ENCODE measurements around the gene MTHFR. TPM values are rescaled to one million over a fixed set of nuclear protein-coding genes. Genes with fewer than 3 reads are reported as not detected.

MTHFR gene
- total and polyA plus RNA-seq, 2 of the 4 experiments (the other 2 are of a cell fraction) = 7.3 to 7.4 TPM

- CTCF ChIA-PET = no interaction called here
- POLR2A ChIA-PET (ENCODE audit: unreplicated experiment) = no interaction called here
These were observed 22.2 kb downstream of the MTHFR start for GRCh38 chr1:11783556-11783955.

More at GRCh38 chr1:11783556-11783955, 22.2 kb downstream of the MTHFR start:
- no peak overlapping the region for H3K4ac ChIP-seq (ENCODE audit: low read depth, low read length)
- H4K20me1 ChIP-seq (ENCODE audit: insufficient read depth, low read length) = no peaks in the 10 kb centered on the region
- H2AFZ ChIP-seq (replicated peaks; ENCODE audit: low read length, poor library complexity) = no peak overlapping the region
- DNase-seq = no peak
- H4K5ac ChIP-seq (ENCODE audit: low read depth, low read length) = no peak overlapping the region
- dilution Hi-C loops (cut with HindIII; ENCODE audit: low sequenced_read_pairs, unreplicated experiment) (no loop called here), in situ Hi-C loops (cut with MboI; ENCODE audit: low sequenced_read_pairs) (no loop called here), intact Hi-C loops (cut with micrococcal nuclease) (no loop called here)
- no TSS peak for BruUV-seq (replicated peaks)
- H3K9ac ChIP-seq (ENCODE audit: low read depth, low read length) = no peak overlapping the region
- no peak for TF ChIP-seq CEBPB (IDR thresholded peaks at IDR 0.05; ENCODE audit: low read depth, low read length)
- no peak for TF ChIP-seq FOS (IDR thresholded peaks at IDR 0.05; ENCODE audit: low read depth, low read length)
- no peak for TF ChIP-seq SMC3 (IDR thresholded peaks at IDR 0.05; ENCODE audit: low read depth, low read length)
- no peak for TF ChIP-seq MAZ (IDR thresholded peaks at IDR 0.05; ENCODE audit: borderline replicate concordance, low read depth, low read length)
- TF ChIP-seq RAD21 (IDR thresholded peaks at IDR 0.05; ENCODE audit: low read length) = no peak
- TF ChIP-seq RCOR1 (IDR thresholded peaks at IDR 0.05; ENCODE audit: insufficient replicate concordance, low read length) = no peak
- no peak for TF ChIP-seq ELK1 (IDR thresholded peaks at IDR 0.05; ENCODE audit: borderline replicate concordance, low read depth, low read length)
- no peak for TF ChIP-seq CHD1 (IDR thresholded peaks at IDR 0.05; ENCODE audit: low read depth, low read length)
- TF ChIP-seq, protein P1, sequence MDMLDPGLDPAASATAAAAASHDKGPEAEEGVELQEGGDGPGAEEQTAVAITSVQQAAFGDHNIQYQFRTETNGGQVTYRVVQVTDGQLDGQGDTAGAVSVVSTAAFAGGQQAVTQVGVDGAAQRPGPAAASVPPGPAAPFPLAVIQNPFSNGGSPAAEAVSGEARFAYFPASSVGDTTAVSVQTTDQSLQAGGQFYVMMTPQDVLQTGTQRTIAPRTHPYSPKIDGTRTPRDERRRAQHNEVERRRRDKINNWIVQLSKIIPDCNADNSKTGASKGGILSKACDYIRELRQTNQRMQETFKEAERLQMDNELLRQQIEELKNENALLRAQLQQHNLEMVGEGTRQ (IDR thresholded peaks at IDR 0.05; ENCODE audit: low read depth, low read length) = no peak
- no peak for TF ChIP-seq RFX5 (IDR thresholded peaks at IDR 0.05; ENCODE audit: low read depth, low read length)
- TF ChIP-seq BHLHE40 (IDR thresholded peaks at IDR 0.05; ENCODE audit: low read depth, low read length) = no peak
- TF ChIP-seq, protein P2, sequence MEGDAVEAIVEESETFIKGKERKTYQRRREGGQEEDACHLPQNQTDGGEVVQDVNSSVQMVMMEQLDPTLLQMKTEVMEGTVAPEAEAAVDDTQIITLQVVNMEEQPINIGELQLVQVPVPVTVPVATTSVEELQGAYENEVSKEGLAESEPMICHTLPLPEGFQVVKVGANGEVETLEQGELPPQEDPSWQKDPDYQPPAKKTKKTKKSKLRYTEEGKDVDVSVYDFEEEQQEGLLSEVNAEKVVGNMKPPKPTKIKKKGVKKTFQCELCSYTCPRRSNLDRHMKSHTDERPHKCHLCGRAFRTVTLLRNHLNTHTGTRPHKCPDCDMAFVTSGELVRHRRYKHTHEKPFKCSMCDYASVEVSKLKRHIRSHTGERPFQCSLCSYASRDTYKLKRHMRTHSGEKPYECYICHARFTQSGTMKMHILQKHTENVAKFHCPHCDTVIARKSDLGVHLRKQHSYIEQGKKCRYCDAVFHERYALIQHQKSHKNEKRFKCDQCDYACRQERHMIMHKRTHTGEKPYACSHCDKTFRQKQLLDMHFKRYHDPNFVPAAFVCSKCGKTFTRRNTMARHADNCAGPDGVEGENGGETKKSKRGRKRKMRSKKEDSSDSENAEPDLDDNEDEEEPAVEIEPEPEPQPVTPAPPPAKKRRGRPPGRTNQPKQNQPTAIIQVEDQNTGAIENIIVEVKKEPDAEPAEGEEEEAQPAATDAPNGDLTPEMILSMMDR (conservative IDR thresholded peaks at IDR 0.05; ENCODE audit: low read depth, low read length) = no peak
- no peak for TF ChIP-seq MAFK (IDR thresholded peaks at IDR 0.05; ENCODE audit: low read depth, low read length)
- no peak for TF ChIP-seq POLR2A (IDR thresholded peaks at IDR 0.05; ENCODE audit: low read depth, low read length)
- no peak for TF ChIP-seq NFE2L2 (IDR thresholded peaks at IDR 0.05; ENCODE audit: low read depth, low read length)
- no peak for TF ChIP-seq MXI1 (IDR thresholded peaks at IDR 0.05; ENCODE audit: borderline replicate concordance, low read depth, low read length)
- no peak overlapping the region for H2BK120ac ChIP-seq (ENCODE audit: low read depth, low read length)
- H2BK15ac ChIP-seq (ENCODE audit: low read depth, low read length) = no peak overlapping the region
- H2AK9ac ChIP-seq (replicated peaks; ENCODE audit: low read depth, low read length, poor library complexity) = no peak overlapping the region
- H3K9me3 ChIP-seq (ENCODE audit: control insufficient read depth, insufficient read depth, low read length) = no peaks in the 10 kb centered on the region
- no peaks in the 10 kb centered on the region for H3K36me3 ChIP-seq (ENCODE audit: control insufficient read depth, insufficient read depth, low read length)
- no peaks in the 10 kb centered on the region; the same call in 1 of the 2 replicates for H3K27me3 ChIP-seq (ENCODE audit: control insufficient read depth, insufficient read depth, low read length)
- no peak overlapping the region for H3K4me2 ChIP-seq (ENCODE audit: low read depth, low read length)
- no peak for ATAC-seq (ENCODE audit: low read depth)
- H3K4me3 ChIP-seq (ENCODE audit: insufficient read depth, low read depth, low read length) = no peak overlapping the region
- H2AK5ac ChIP-seq (ENCODE audit: low read depth, low read length) = no peak overlapping the region
- H3K14ac ChIP-seq (replicated peaks; ENCODE audit: low read depth, low read length) = no peak overlapping the region
- no peak overlapping the region for H3K27ac ChIP-seq (ENCODE audit: insufficient read depth, low read length)
- 100% methylated on average over 1 of the region's 6 CpGs; no CpG with 5 or more reads in 1 of the 2 experiments for WGBS, 2 experiments (ENCODE audit: extremely low coverage in 2 of 2, insufficient read length in 1 of 2)
- H3K56ac ChIP-seq (ENCODE audit: extremely low read depth, insufficient read depth, low read length) = no peak overlapping the region
- H3K79me1 ChIP-seq (ENCODE audit: low read depth in 1 of 2, low read length in 2 of 2) = peaks cover 0 to 4% of the 10 kb centered on the region in 2 experiments; a peak in 1 of 4 replicates
- no peak overlapping the region for H4K91ac ChIP-seq (ENCODE audit: insufficient read depth, low read depth, low read length)
- H3K9me1 ChIP-seq (ENCODE audit: insufficient read depth, low read length) = peaks cover 11% of the 10 kb centered on the region
- H3K23ac ChIP-seq (ENCODE audit: low read depth, low read length) = no peak overlapping the region
- no peak overlapping the region for H4K8ac ChIP-seq (ENCODE audit: low read depth in 2 of 2, low read length in 2 of 2)
- H2BK20ac ChIP-seq (ENCODE audit: low read depth, low read length) = no peak overlapping the region
- H3K18ac ChIP-seq (ENCODE audit: low read depth, low read length) = no peak overlapping the region
- no peak overlapping the region for H2BK5ac ChIP-seq (ENCODE audit: low read depth, low read length, poor library complexity, severe bottlenecking)
- H3K4me1 ChIP-seq (ENCODE audit: control insufficient read depth, insufficient read depth, low read length) = peaks cover 16% of the 10 kb centered on the region
